Muscle of back (tissue), 11 donors: ENCODE results near the gene AHCTF1. TPM values are rescaled to one million over a fixed set of nuclear protein-coding genes. Genes with fewer than 3 reads are reported as not detected.
A peak's percentile ranks its signal among the peaks of the same experiment; 100 is the strongest.
"Not testable (repeated sequence)": the region's sequence is repeated elsewhere in the genome, so short reads cannot be mapped to it uniquely, and the experiment has no call there.

Experiments used
- DNase-seq, 3 donors: peaks; one replicate each; pipeline versions ENCODE4 v3.0.0 to v3.0.0-alpha.2; 2013
- polyA plus RNA-seq, 10 donors: library from polyadenylated mRNA; unstranded; fragments of 120-200 nt; gene quantifications; one replicate each; pipeline ENCODE4 v1.2.1, GENCODE V29; 2013; ENCODE audit not compliant: insufficient read length in 10 of 10

Gene AHCTF1
- polyA plus RNA-seq, 10 donors = 23.2 to 36.4 (median 29.6) TPM

GRCh38 chr1:246919902-246920301 lies 11.8 kb downstream of the AHCTF1 start:
- no peak for DNase-seq

DNA sequence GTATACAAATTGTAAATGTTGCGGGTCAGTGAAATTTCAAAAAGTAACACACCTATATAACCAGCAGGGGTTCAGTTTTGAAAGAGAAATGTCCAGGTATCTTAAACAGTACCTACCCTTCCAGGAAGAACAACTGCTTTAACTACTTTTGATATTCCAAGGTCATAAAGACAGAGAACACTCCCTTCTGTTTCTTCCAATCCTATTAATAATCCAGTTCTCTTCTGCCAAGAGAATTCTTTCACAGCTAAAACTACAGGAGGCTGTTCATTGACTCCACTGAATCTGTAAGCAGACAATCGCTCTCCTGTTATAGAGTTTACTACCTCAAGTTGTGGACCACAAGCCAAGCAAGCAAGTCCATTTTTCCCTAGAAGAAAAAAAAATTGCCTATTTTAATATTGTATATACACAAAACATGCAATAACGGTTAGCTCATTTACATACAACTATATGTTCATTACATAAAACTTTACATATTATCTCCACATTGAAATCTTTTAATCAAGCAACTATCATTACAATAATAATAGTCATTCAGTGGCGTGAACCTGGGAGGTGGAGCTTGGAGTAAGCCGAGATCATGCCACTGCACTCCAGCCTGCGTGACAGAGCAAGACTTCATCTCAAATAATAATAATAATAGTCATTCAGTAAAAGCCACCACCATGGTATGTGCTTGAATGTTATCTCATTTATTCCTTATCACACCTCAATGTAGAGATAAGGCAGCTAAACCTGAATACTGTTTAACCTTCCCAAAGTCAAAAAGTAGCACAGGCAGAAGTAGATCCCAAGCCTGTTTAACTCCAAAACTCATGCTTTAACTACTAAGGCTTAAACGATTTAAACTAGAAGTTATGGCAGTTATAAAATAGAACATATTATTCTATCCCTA lies 15.5 kb downstream of the AHCTF1 start:
- not testable (repeated sequence) for DNase-seq

- peak; percentile 30 to 50 (median 35) for DNase-seq
Observed at GRCh38 chr1:246907472-246907871, 24.3 kb downstream of the AHCTF1 start.

DNA sequence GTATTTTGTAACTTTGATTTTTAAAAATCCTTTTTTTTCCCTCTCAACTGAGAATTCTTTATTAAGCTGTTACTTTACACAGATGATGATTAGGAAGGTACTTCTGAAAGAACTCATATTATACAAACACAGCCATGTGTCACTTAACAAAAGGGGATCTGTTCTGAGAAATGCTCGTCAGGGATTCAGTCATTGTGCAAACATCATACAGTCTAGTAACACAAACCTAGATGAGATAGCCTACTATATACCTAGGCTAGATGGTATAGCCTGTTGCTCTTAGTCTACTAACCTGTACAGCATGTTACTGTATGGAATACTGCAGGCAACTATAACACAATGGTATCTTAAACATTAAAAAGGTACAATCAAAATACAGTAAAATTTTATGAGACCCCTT lies 24.9 kb downstream of the AHCTF1 start:
- DNase-seq = no peak

DNA sequence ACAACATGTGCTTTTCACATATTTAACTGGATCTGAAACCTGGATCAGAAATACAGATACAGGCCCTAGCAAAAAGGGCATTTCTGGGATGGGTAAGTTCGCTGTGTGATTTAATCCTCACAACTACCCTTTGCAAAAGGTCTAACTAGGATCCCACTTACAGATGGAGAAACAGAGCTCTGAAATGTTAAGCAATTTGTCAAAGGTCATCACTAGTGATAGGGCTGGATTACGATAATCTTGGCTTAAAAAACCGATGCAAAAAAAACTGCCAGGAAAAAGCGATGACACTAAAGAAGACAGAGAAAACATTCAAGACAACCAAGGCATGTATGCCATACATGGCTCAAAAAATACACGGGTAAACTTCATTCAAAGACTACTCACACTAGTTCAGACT lies 29.9 kb downstream of the AHCTF1 start:
- DNase-seq = no peak

DNA sequence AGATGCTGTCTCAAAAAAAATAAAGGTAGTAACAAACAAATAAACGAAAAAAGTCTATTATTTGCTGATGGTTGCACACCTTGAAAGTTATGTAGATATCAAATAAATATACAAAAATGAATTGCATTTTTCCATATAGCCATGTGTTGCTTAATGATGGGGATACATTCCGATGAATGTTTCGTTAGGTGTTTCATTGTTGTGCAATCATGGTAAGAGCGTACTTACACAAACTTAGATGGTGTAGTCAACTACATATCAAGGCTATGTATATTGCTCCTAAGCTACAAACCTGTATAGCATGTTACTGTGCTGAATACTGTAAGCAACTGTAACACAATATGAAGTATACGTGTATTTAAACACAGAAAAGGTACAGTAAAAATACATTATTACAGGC lies 34.4 kb downstream of the AHCTF1 start:
- no peak for DNase-seq

DNA sequence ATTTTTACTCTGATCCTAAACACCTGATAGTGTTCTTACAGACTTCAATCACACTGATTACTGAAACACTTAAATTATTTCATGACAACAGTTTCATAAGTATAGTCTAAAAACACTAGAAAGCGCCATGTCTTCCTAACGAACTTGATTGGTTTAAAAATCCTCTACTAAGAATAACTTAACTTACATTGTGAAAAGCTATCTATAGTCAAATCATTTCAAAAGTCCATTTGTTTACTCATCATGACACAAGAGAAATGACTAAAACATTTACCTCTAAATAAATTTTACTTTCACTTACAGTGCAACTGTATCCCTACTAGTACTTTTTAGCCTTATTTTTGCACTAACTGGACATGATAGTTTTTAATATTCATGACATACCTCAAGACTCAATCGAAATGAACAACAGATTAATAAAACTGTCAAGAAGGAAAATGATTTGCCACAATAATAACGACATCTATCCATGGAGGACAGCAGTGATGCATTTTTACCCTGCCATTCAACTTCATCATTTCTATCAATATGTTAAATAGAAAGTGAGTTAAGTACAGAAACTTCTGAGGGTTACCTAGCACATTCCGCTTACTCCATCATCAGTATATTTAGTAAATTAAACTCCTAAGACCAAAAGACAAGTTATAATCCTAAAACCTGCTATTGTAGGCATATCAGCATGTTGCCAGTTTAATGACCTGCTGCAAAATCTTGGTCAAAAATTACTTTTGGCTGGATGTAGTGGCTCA lies 38.4 kb downstream of the AHCTF1 start:
- no peak for DNase-seq

DNA sequence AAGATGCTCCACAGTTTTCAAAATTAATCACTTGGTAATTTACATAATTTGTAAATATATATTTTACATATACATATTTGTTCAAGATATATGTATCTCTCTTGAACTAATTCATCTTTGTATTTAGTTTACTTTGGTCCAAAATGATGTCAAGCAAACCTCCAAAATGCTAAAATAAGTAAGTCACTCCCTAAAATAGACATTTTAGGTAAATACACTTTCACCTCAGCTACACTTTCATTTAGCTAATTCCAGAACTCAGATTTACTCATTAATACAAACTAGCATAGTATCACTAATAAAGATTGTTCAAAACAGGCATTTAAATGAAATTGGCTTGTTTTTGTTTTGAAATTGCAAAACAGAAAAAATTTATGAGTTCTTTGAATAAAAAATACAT lies 40.6 kb downstream of the AHCTF1 start:
- DNase-seq = no peak

DNA sequence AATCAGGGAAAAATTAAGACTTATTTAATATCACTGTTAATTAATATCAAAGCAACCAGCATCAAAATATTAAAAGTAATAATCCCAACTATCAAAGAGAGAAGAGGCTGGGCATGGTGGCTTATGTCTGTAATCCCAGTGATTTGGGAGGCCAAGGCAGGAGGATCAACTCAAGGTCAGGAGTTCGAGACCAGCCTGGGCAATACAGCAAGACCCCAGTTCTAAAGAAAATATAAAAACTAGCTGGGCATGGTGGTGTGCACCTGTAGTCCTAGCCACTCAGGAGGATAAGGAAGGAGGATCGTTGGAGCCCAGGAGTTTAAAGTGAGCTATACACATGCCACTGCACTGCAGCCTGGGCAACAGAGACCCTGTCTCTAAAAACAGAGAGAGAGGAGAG lies 43.2 kb downstream of the AHCTF1 start:
- no peak for DNase-seq

DNA sequence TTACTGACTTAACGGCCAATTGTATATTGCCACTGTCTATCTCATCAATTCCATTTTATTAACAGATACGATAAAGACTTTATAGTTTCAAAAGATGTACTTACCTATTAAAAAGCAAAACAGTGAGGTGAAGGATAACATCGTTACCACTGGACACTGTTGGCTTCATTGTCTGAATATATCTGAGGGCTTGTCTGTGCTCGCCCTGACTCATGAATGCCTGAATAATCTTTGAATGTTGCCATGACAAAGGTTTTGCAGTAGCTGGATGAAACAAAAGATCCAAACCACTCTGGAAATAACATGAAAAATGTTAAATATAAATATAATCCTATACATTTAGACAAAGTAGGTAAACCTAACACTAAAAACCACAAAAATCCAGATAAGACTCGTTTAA lies 46.4 kb downstream of the AHCTF1 start:
- DNase-seq = not testable (repeated sequence)

DNA sequence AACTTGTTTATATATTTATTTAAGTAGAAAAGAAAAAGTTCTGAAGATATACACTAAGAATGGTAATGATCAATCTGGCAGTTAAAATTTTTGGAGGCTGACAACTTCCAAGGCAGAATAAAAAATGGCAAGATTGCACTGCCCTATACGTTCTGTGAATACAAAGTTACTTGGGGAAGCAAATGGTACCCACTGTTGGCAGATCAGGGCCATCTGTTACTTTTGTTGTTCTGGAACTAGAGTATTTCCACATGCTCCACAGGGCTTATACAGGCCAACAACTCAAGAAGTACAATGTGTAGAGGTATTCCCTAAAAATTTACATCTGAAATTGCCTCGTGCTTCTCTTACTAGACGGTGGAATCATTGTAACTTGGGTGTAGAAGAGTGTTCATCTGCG lies 53.2 kb downstream of the AHCTF1 start:
- DNase-seq = no peak

DNA sequence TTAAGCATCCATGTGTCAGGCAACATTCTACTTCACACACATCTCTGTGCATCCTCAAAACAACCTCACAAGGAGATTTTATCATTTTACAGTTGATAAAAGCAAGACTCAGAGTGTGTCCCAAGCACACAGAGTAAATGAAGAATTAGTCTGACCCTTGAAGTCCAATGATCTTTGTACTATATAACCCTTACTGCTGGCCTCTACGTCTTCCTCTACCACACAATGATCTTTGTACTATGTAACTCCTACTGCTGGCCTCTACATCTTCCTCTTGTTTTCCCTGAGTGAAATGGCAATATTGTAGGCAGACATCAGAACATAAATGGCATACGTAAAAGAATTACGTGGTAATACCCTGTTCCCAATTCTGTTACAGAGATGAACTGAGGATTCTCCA lies 55.3 kb downstream of the AHCTF1 start:
- DNase-seq = no peak

DNA sequence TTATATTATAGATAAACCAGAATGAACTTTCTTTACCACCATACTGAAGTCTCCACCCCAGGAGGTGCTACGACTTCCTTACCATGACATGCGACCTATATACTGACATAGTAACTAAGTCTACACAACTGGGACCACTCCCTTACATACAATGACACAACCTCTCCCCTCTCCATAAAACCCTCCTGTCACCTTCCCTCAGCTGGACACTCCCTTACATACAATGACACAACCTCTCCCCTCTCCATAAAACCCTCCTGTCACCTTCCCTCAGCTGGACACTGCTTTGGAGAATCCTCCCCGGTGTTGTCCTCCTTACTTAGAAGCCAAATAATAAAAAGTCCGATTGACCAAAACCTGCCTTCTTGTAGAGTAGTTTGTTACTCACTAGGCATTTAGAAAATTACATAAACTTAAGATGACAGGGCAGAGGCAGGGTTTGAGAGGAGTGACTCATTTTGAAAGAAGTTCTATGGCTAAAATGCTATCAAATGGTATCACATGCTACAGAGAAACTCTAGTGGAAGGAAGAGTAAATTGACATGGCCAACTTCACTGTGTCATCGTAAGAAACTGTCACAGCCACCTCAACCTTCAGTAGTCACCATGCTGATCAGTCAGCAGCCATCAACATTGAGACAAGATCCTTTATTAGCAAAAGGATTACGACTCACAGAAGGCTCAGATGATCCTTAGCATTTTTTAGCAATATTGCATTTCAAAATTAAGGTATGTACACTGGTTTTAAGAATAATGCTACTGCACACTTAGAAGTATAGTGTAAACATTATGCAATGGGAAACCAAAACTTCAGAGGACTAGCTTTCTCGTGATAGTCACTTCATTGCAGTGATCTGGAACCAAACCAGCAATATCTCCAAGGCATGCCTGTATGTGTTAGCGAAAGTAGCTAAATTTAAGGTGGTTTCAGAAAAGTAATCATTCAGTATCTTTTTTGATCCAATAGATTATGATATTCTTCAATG lies 56.4 kb downstream of the AHCTF1 start:
- peak in 1 of 3 donors; percentile 26 for DNase-seq

DNA sequence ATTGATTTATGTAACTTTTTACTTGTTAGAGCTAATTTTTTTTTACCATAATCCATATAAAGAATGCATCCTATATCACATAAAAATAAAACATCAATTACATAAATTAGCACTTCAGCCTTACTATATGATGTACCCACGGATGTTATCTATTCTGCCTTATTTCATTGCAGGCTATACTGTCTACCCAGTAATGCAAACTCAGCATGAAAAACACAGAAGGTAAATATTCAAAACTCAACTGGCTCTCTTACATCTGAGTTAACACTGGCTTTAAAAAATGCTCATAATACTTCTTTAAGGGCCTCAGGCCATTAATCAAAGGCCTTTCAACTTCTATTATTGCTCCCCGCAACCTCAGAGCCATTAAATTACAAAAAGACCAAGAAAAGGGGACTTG lies 65.8 kb downstream of the AHCTF1 start:
- no peak for DNase-seq

GRCh38 chr1:246863791-246864190 lies 68.0 kb downstream of the AHCTF1 start:
- not testable (repeated sequence) for DNase-seq

- DNase-seq = no peak
Observed at GRCh38 chr1:246860401-246860800, 71.3 kb downstream of the AHCTF1 start.

GRCh38 chr1:246856371-246856770 lies 75.4 kb downstream of the AHCTF1 start:
- DNase-seq = no peak

- DNase-seq = not testable (repeated sequence)
Observed at GRCh38 chr1:246850640-246851039, 81.1 kb downstream of the AHCTF1 start.

DNA sequence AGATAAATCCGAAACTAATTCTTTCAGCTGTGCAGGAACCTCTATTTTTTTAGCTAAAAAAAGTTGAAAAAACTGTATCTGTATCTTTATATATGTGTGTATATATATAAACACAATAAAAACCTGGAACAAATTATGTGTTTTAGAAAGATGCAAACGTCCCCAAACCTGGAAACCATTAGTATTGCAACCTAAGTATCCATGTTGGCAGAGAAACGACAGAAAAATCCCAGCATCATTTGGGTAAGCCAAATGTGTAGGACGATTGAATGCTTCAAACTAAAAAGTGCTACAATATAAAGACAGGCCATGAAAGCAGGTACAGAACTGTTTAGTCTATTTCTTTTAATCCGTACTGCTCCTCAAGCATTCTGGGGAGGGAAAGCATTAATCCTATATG lies 87.9 kb downstream of the AHCTF1 start:
- DNase-seq = peak; percentile 7 to 55 (median 41)

DNA sequence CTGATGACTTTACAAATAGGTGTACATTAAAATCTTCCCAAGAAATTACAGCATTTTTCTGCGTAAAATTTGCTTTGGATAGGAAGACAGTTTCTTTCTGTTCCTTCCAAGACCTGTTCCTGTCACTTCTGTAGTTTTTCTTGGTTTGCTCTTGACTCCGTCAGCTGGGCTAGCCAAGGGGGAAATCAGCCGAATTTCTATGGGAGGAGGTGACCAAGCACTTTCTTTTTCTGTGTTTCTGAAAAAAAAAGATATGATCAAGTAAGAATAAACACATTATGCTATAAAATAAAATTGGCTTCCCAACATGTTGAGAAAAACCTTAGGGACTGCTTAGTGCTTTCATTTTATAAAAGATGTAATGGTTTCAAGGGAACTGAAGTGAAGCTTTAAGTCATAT lies 91.0 kb downstream of the AHCTF1 start:
- DNase-seq = not testable (repeated sequence)

DNA sequence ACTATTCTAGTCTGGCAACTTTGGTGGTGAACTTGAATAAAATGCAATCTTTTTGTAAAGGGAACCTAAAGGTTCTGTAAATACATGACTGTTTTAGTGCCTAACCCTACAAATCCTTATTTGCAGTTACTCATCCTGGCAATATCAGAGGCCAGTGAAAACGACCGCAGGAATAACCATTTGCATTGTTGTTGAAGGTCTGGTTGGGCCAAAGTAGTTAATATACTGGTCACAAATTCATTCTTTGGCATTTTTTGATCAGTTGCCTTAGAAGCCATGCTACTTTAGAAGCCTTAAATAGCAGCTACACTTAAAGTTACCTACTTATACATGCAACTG lies 93.7 kb downstream of the AHCTF1 start:
- DNase-seq = no peak
